SK-N-SH (cell line): ENCODE results near the gene ABCC4.

ENCODE experiments used
- CTCF ChIP-seq: fragments of 200-600 bp; sonication (generic); IDR thresholded peaks from 2 replicates; pipeline ENCODE4 v1.6.1; 2017; ENCODE audit warnings: antibody characterized with exemption, mild to moderate bottlenecking, moderate library complexity
- EZH2phosphoT487 ChIP-seq: fragments of 200-600 bp; sonication (generic); IDR thresholded peaks from 2 replicates; pipeline ENCODE4 v1.6.1; 2017; ENCODE audit warnings: low read depth, mixed run types, mild to moderate bottlenecking, antibody characterized with exemption, moderate library complexity, borderline replicate concordance
- FOSL2 ChIP-seq: IDR thresholded peaks from 2 replicates; pipeline ENCODE4 v1.4.0; 2012; ENCODE audit warnings: low read depth, mild to moderate bottlenecking, moderate library complexity, borderline replicate concordance
- FOXM1 ChIP-seq: IDR thresholded peaks from 2 replicates; pipeline ENCODE4 v1.4.0; 2012; ENCODE audit warnings: low read depth, mild to moderate bottlenecking
- MXI1 ChIP-seq: IDR thresholded peaks from 2 replicates; pipeline ENCODE4 v1.6.1; 2012; ENCODE audit warnings: mild to moderate bottlenecking, low read depth, low read length, improper control_type of control experiment
- RAD21 ChIP-seq: IDR thresholded peaks from 2 replicates; pipeline ENCODE4 v1.6.1; 2012; ENCODE audit warnings: mild to moderate bottlenecking, low read length

GRCh38 chr13:95300625-95301182 is 547 bp downstream of the ABCC4 start:
- TF ChIP-seq CTCF (peak; percentile 32), FOXM1 (no peak), RAD21 (peak; percentile 32), EZH2phosphoT487 (no peak), MXI1 (peak; percentile 49), FOSL2 (no peak)
